Measurements from ENCODE around the gene RNF214. TPM values are rescaled to one million over a fixed set of nuclear protein-coding genes. Genes with fewer than 3 reads are reported as not detected.

RNF214 gene
- total RNA-seq, 1 experiment from 2014 or later: 7.4 TPM

DNA sequence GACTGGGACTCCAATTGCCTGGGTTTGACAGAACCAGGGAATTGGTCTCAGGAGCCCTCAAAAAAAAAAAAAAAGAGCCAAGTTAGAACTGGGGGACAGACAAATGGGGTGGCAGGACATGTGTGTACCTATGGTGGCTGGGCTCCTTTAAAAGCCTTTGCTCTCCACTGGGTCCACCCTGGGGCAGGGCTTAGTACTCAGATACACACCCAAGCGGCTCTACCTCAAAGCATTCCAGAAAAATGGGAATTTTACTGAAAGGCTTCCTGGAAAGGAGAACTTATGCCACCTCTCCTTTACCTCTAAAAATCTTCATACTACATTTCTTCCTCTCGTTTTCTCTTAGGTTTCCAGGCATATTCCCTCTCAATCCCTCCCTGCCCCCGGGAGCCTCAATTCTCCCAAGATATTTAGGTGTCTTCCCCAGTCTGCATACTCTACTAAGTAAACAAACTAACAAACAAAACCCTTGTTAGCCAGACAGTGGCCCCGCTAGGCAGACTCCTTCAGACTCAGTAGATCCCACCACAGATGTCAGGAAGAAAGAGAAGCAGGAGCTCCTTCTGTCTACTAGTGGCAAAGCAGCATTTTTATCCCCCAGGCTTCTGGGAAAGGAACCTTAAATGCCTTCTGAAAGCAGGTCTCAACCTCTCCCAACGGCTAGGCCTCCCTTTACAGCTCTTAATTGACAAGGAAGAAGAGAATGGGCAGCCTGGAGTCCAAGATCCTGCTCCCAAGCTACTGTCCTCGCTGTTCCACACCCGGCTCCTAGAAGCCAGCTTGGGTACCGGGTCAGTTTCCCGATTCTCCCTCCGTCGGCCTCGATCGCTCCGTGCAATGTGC lies 1.3 kb upstream of the RNF214 start:
- Histone ChIP-seq H3K79me2 (ENCODE audit: low read length) (peaks cover 36% of the 10 kb centered on the region), H4K20me1 (ENCODE audit: low read length) (no peaks in the 10 kb centered on the region), H3K36me3 (ENCODE audit: low read depth, low read length) (peaks cover 12% of the 10 kb centered on the region; the same call in 1 of the 2 replicates), H3K9me3 (ENCODE audit: low read length) (no peaks in the 10 kb centered on the region), H2AFZ (ENCODE audit: low read length) (peak overlapping the region; percentile 97), H3F3A (ENCODE audit: low read length, unreplicated experiment) (no peaks in the 10 kb centered on the region), H3K9me2 (replicated peaks; ENCODE audit: low read length) (no peaks in the 10 kb centered on the region), H3K9ac (ENCODE audit: low read length) (peak overlapping the region; percentile 82), H3K27me3 (ENCODE audit: low read length) (no peaks in the 10 kb centered on the region), H3K4me2 (ENCODE audit: low read length) (peak overlapping the region; percentile 88), H3K4me3 (ENCODE audit: low read length) (peak overlapping the region; percentile 86), H3K4me1 (ENCODE audit: insufficient read depth, low read length) (peaks cover 23% of the 10 kb centered on the region), H3K27ac (ENCODE audit: low read length) (peak overlapping the region; percentile 0)
- TSS peak; percentile 47 for BruUV-seq (replicated peaks)
- intact Hi-C loops (cut with micrococcal nuclease): loop anchor here (2.0 to 10.0 kb wide), 2 partner anchors 52 to 376 kb away; partner anchors contain the start of gene SIDT2
- ChIA-PET POLR2A (ENCODE audit: unreplicated experiment) (no interaction called here), CTCF (interaction anchor here (0.6 to 1.1 kb wide), 3 partner anchors 53 to 137 kb away, joined by 3 read pairs; partner anchors contain the start of gene SIDT2)
- ATAC-seq (peak; percentile 34), DNase-seq (peak; percentile 46)
- TF ChIP-seq, protein P1, sequence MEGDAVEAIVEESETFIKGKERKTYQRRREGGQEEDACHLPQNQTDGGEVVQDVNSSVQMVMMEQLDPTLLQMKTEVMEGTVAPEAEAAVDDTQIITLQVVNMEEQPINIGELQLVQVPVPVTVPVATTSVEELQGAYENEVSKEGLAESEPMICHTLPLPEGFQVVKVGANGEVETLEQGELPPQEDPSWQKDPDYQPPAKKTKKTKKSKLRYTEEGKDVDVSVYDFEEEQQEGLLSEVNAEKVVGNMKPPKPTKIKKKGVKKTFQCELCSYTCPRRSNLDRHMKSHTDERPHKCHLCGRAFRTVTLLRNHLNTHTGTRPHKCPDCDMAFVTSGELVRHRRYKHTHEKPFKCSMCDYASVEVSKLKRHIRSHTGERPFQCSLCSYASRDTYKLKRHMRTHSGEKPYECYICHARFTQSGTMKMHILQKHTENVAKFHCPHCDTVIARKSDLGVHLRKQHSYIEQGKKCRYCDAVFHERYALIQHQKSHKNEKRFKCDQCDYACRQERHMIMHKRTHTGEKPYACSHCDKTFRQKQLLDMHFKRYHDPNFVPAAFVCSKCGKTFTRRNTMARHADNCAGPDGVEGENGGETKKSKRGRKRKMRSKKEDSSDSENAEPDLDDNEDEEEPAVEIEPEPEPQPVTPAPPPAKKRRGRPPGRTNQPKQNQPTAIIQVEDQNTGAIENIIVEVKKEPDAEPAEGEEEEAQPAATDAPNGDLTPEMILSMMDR (conservative IDR thresholded peaks at IDR 0.05; ENCODE audit: low read depth, low read length): no peak
- TF ChIP-seq EZH2phosphoT487 (IDR thresholded peaks at IDR 0.05; ENCODE audit: borderline replicate concordance, low read length): no peak
- no peak for TF ChIP-seq EZH2 (IDR thresholded peaks at IDR 0.05; ENCODE audit: low read length, unreplicated experiment)

DNA sequence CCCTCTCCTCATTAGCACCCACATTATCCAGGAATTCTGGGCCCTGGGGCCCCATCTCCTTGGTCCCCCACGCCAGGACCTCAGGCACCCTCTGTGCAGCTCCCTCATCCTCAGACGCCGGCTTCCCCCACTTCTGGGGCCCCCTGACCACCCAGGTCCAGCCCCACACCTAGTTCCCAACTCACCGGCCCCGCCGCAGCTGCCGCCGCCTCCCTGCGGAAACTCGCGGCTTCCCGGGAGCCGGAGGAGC lies 704 bp upstream of the RNF214 start, which contains the start of gene PCSK7:
PCSK7 (minus strand) TSS at position 232 of the 250 bp plus-strand sequence. CDS start 2,229 bp downstream, outside the sequence.
- ATAC-seq (no peak), DNase-seq (peak; percentile 73)
- peak within 1 kb of the TSS; percentile 25 for H3K27ac ChIP-seq (ENCODE audit: low read length)
- intact Hi-C loops (cut with micrococcal nuclease): loop anchor here (2.0 to 10.0 kb wide), 2 partner anchors 53 to 377 kb away; partner anchors contain the start of gene SIDT2
- H4K20me1 ChIP-seq (ENCODE audit: low read length): no peaks in the 10 kb centered on the region
- H2AFZ ChIP-seq (ENCODE audit: low read length): peak within 1 kb of the TSS; percentile 97
- peak within 1 kb of the TSS; percentile 99 for H3K4me2 ChIP-seq (ENCODE audit: low read length)
- no TSS peak for BruUV-seq (replicated peaks)
- H3K4me1 ChIP-seq (ENCODE audit: insufficient read depth, low read length): peaks cover 23% of the 10 kb centered on the region
- H3K9ac ChIP-seq (ENCODE audit: low read length): peak within 1 kb of the TSS; percentile 82
- H3K27me3 ChIP-seq (ENCODE audit: low read length): no peaks in the 10 kb centered on the region
- H3F3A ChIP-seq (ENCODE audit: low read length, unreplicated experiment): no peaks in the 10 kb centered on the region
- peak within 1 kb of the TSS; percentile 86 for H3K4me3 ChIP-seq (ENCODE audit: low read length)
- no peaks in the 10 kb centered on the region for H3K9me2 ChIP-seq (replicated peaks; ENCODE audit: low read length)
- ChIA-PET CTCF (interaction anchor here (0.6 to 1.1 kb wide), 2 partner anchors 53 to 125 kb away, joined by 3 read pairs; partner anchors contain the start of gene SIDT2), POLR2A (ENCODE audit: unreplicated experiment) (no interaction called here)
- H3K36me3 ChIP-seq (ENCODE audit: low read depth, low read length): peaks cover 12% of the 10 kb centered on the region; the same call in 1 of the 2 replicates
- peaks cover 36% of the 10 kb centered on the region for H3K79me2 ChIP-seq (ENCODE audit: low read length)
- TF ChIP-seq, protein P1 (conservative IDR thresholded peaks at IDR 0.05; ENCODE audit: low read depth, low read length): no peak
- TF ChIP-seq EZH2 (IDR thresholded peaks at IDR 0.05; ENCODE audit: low read length, unreplicated experiment): no peak
- TF ChIP-seq EZH2phosphoT487 (IDR thresholded peaks at IDR 0.05; ENCODE audit: borderline replicate concordance, low read length): no peak
- no peaks in the 10 kb centered on the region for H3K9me3 ChIP-seq (ENCODE audit: low read length)

Data from PC-3 (cell line).